Muscle layer of colon (tissue), 2 donors: ENCODE measurements around the gene ATP2A1.

Experiments used
- H3K27ac ChIP-seq: one replicate; pipeline ENCODE4 v1.7.0; 2013; ENCODE audit warnings: low read depth, mild to moderate bottlenecking, low read length, moderate library complexity
- H3K27me3 ChIP-seq, 2 donors: one replicate each; pipeline ENCODE4 v1.7.0; 2013; ENCODE audit warnings: low read length in 2 of 2, mild to moderate bottlenecking in 2 of 2; ENCODE audit not compliant: insufficient read depth in 2 of 2, control insufficient read depth in 1 of 2
- H3K36me3 ChIP-seq: one replicate; pipeline ENCODE4 v1.7.0; 2013; ENCODE audit warnings: mild to moderate bottlenecking, low read length; ENCODE audit not compliant: insufficient read depth
- H3K4me1 ChIP-seq: one replicate; pipeline ENCODE4 v1.7.0; 2013; ENCODE audit warnings: mild to moderate bottlenecking, low read length; ENCODE audit not compliant: insufficient read depth
- H3K4me3 ChIP-seq, 2 donors: one replicate each; pipeline ENCODE4 v1.7.0; 2013; ENCODE audit warnings: low read length in 2 of 2, low read depth in 1 of 2, mild to moderate bottlenecking in 1 of 2, moderate library complexity in 1 of 2
- H3K9ac ChIP-seq: one replicate; pipeline ENCODE4 v1.7.0; 2013; ENCODE audit warnings: low read length
- H3K9me3 ChIP-seq: one replicate; pipeline ENCODE4 v1.7.0; 2013; ENCODE audit warnings: mild to moderate bottlenecking, low read length
- donor health status: abdominal sarcoma.
- donor health status: Adenocarcinoma of cecum.

ATP2A1 gene

DNA sequence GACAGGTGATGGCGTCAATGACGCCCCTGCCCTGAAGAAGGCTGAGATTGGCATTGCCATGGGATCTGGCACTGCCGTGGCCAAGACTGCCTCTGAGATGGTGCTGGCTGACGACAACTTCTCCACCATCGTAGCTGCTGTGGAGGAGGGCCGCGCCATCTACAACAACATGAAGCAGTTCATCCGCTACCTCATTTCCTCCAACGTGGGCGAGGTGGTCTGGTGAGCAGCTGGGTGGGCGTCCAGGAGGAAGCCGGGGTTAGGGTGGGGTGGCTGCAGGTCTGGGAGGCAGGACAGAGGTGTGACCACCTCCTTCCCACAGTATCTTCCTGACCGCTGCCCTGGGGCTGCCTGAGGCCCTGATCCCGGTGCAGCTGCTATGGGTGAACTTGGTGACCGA lies 23.6 kb downstream of the ATP2A1 start:
- Histone ChIP-seq H3K4me1 (no peaks in the 10 kb centered on the region), H3K9ac (no peak overlapping the region), H3K36me3 (no peaks in the 10 kb centered on the region), H3K9me3 (no peaks in the 10 kb centered on the region), H3K27me3 (no peaks in the 10 kb centered on the region), H3K27ac (no peak overlapping the region), H3K4me3 (no peak overlapping the region)

DNA sequence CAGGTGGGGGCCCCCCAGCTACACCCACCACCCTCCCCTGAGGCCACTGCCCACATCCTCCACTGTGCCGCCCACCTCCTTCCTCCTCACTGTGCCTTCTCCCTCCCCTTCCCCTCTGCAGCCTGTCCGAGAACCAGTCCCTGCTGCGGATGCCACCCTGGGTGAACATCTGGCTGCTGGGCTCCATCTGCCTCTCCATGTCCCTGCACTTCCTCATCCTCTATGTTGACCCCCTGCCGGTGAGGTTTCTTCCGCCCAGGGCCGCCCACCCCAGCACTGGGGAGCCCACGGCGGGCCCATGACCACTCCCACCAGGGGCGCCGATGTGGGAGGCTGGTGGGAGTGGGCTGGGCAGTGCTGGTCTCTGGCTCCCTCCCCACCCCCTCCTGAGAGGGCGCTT lies 24.6 kb downstream of the ATP2A1 start:
- H3K36me3 ChIP-seq = no peaks in the 10 kb centered on the region
- no peaks in the 10 kb centered on the region for H3K9me3 ChIP-seq
- H3K27me3 ChIP-seq = no peaks in the 10 kb centered on the region
- no peak overlapping the region for H3K9ac ChIP-seq
- no peak overlapping the region for H3K4me3 ChIP-seq
- no peaks in the 10 kb centered on the region for H3K4me1 ChIP-seq
- no peak overlapping the region for H3K27ac ChIP-seq

- Histone ChIP-seq H3K9me3 (no peaks in the 10 kb centered on the region), H3K27me3 (no peaks in the 10 kb centered on the region), H3K4me1 (no peaks in the 10 kb centered on the region), H3K36me3 (peaks cover 3% of the 10 kb centered on the region), H3K9ac (no peak overlapping the region), H3K27ac (no peak overlapping the region), H3K4me3 (no peak overlapping the region)
Measured at GRCh38 chr16:28903344-28904042, 25.2 kb downstream of the ATP2A1 start.

- no peaks in the 10 kb centered on the region for H3K4me1 ChIP-seq
- peaks cover 3% of the 10 kb centered on the region for H3K36me3 ChIP-seq
- no peaks in the 10 kb centered on the region for H3K27me3 ChIP-seq
Measured at GRCh38 chr16:28904363-28904762, 26.1 kb downstream of the ATP2A1 start.

GRCh38 chr16:28904828-28905227 lies 26.5 kb downstream of the ATP2A1 start:
- no peak overlapping the region for H3K4me3 ChIP-seq
- H3K36me3 ChIP-seq = peaks cover 3% of the 10 kb centered on the region
- H3K27ac ChIP-seq = no peak overlapping the region
- no peaks in the 10 kb centered on the region for H3K9me3 ChIP-seq
- no peaks in the 10 kb centered on the region for H3K27me3 ChIP-seq
- H3K4me1 ChIP-seq = no peaks in the 10 kb centered on the region
- no peak overlapping the region for H3K9ac ChIP-seq

More at GRCh38 chr16:28904363-28904762, 26.1 kb downstream of the ATP2A1 start:
- Histone ChIP-seq H3K9me3 (no peaks in the 10 kb centered on the region), H3K4me3 (no peak overlapping the region), H3K9ac (no peak overlapping the region), H3K27ac (no peak overlapping the region)

GRCh38 chr16:28905229-28905754 lies 27.0 kb downstream of the ATP2A1 start:
- Histone ChIP-seq H3K27ac (no peak overlapping the region), H3K36me3 (peaks cover 3% of the 10 kb centered on the region), H3K4me1 (no peaks in the 10 kb centered on the region), H3K27me3 (no peaks in the 10 kb centered on the region), H3K9ac (no peak overlapping the region), H3K4me3 (no peak overlapping the region), H3K9me3 (no peaks in the 10 kb centered on the region)

GRCh38 chr16:28905800-28906372 lies 27.6 kb downstream of the ATP2A1 start:
- Histone ChIP-seq H3K4me1 (no peaks in the 10 kb centered on the region), H3K9me3 (no peaks in the 10 kb centered on the region), H3K9ac (no peak overlapping the region), H3K27me3 (no peaks in the 10 kb centered on the region), H3K27ac (no peak overlapping the region), H3K36me3 (peaks cover 3% of the 10 kb centered on the region), H3K4me3 (no peak overlapping the region)

DNA sequence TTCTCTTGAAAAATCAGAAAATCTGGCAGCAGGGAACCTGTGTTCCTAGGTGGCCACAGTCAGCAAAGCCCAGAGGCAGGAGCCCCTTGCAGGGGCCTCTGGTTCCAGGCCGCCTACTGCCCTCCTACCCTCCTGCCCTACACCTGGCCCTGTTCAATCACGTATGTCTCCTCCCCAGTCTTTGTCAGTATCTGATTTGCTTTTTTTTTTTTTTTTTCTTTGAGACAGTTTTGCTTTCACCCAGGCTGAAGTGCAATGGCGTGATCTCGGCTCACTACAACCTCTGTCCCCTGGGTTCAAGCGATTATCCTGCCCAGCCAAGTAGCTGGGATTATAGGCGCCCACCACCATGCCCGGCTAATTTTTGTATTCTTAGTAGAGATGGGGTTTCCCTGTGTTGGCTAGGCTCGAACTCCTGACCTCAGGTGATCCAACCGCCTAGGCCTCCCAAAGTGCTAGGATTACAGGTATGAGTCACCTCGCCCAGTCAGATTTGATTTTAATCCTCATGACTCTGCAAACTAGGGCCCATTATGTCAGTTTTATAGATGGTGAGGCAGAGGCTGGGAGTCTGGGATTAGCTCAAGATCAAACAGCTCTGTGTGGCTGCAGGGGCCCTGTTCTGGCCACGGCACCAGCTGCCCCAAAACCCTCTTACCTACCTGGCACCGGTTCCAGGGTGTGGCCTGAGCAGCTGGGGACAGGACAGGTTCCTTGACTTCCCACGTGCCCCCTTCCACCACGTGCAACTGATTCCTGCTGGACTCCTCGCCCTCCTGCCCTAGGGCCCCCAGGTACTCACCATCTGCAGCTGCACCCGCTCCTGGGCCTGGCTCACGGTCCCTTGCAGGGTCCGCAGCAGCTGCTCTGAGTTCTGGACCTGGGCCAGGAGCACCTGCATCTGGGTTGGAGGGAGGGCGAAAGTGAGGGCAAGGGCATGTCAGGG lies 32.1 kb downstream of the ATP2A1 start:
- Histone ChIP-seq H3K4me1 (no peaks in the 10 kb centered on the region), H3K9me3 (no peaks in the 10 kb centered on the region), H3K27ac (no peak overlapping the region), H3K4me3 (no peak overlapping the region), H3K9ac (no peak overlapping the region), H3K27me3 (no peaks in the 10 kb centered on the region), H3K36me3 (peaks cover 7% of the 10 kb centered on the region)

- no peak overlapping the region for H3K27ac ChIP-seq
- H3K9ac ChIP-seq = no peak overlapping the region
- H3K36me3 ChIP-seq = peaks cover 11% of the 10 kb centered on the region
- H3K4me3 ChIP-seq = no peak overlapping the region
- H3K27me3 ChIP-seq = no peaks in the 10 kb centered on the region
- H3K9me3 ChIP-seq = no peaks in the 10 kb centered on the region
- H3K4me1 ChIP-seq = no peaks in the 10 kb centered on the region
Measured at GRCh38 chr16:28912558-28912957, 34.3 kb downstream of the ATP2A1 start.

DNA sequence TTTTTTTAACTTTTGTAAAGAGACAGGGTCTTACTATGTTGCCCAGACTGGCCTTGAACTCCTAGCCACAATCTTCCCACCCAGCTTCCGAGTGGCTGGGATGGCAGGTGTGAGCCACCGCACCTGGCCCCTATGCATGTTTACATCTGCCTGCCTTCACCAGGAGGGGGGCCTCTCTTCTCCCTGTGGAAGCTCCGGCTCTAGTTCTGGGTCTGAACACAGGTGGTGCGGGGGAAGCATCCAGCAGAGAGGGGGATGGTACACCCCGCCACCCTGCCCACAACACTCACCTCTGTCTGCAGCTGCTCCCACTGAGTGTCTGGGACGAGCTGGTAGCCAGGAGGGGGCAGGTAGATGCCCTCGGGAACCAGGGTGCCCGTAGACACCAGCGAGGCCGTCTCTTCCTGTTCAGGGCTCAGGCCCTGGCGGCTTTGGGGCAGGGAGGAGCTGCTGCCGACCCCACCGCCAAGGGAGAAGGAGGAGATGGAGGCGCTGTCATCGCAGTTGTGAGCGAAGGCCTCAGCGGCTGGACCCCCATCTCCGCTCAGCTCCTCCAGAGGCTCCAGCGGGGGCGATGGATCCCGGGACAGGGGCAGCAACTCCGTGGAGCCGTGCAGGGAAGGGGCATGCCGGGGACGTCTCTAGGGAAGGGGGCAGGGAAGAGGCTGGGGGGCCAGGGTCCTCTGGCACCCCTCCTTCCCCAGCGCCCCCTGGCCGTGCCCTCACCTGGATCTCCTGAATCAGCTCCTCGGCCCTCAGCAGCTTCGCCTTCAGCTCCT lies 35.8 kb downstream of the ATP2A1 start:
- peaks cover 14% of the 10 kb centered on the region for H3K36me3 ChIP-seq
- H3K9ac ChIP-seq = no peak overlapping the region
- no peaks in the 10 kb centered on the region for H3K9me3 ChIP-seq
- no peaks in the 10 kb centered on the region for H3K27me3 ChIP-seq
- no peak overlapping the region for H3K27ac ChIP-seq
- no peak overlapping the region for H3K4me3 ChIP-seq
- H3K4me1 ChIP-seq = no peaks in the 10 kb centered on the region

- Histone ChIP-seq H3K4me1 (no peaks in the 10 kb centered on the region), H3K9me3 (no peaks in the 10 kb centered on the region), H3K9ac (no peak overlapping the region), H3K27ac (no peak overlapping the region), H3K4me3 (no peak overlapping the region), H3K36me3 (peaks cover 14% of the 10 kb centered on the region), H3K27me3 (no peaks in the 10 kb centered on the region)
Measured at GRCh38 chr16:28915181-28915580, 36.9 kb downstream of the ATP2A1 start.
